Measurements from ENCODE around the gene SYPL1.

SYPL1 gene

DNA sequence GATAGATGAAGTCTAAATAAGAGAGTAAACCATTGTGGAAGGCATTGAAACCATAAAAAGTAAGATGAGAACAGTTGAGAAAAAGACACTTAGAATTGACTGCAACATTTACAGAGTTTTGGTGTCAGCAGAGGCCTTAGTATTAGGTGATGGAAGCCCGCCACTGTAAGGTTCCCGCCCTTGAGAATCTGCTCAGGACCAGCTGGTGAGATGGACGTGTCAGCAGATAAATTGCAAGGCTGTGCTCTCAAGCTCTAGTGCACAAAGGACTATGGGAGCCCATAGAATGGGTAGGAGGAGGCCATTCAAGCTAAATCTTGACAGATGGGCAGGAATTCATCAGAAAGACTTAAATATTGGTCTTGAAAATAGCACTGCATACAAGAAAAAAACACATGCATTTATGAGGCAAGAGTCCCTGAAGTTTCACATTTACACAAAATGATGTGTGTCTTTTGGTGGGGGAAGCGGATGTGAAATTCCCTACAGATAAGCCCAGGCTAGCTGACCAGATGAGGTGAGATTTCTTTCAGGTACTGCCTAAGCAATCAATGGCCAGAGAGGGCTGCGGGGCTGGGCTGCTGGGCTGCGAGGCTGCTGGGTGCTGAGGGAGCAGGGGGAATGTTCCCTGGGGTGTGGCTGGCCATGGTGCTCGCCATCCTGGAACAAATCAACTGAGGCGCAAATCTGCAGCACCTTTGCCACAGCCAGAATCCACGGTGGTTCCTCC is 42.5 kb downstream of the SYPL1 start:
- H3K4me2 ChIP-seq = peak overlapping the region in 10 of 11 experiments; percentile 81 to 96 (median 86); a peak in 19 of 22 replicates
- peaks cover 45 to 79% (median 77%) of the 10 kb centered on the region in 10 experiments for H3K4me1 ChIP-seq
- peak overlapping the region in 6 of 11 experiments; percentile 83 to 92 (median 86); a peak in 10 of 22 replicates for H3K27ac ChIP-seq

DNA sequence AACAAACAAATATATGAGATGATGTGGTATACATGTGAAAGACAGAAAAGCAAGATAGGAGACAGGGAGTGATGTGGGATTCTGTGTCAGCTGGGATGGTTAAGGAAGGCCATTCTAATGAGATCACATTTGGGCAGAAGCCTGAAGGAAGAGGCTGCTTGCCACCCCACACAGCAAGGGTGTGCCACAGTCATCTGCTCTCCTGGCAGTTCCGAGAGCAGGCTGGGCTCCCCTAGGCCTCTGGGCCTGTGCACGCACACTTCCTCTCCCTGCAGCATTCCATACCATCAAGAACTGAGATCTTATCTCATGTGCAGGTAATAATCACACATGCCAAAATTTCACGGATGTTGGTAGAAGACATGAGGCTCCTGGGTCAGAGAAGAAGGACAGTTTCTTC is 43.1 kb downstream of the SYPL1 start:
- H3K36me3 ChIP-seq = no peaks in the 10 kb centered on the region
- H4K20me1 ChIP-seq = no peaks in the 10 kb centered on the region
- no peak overlapping the region for H3K27ac ChIP-seq
- peaks cover 41 to 79% (median 77%) of the 10 kb centered on the region in 10 experiments for H3K4me1 ChIP-seq
- no peak for TF ChIP-seq Cebpa-rat (IDR thresholded peaks at IDR 0.05)
- H3K4me3 ChIP-seq = no peak overlapping the region
- H3K4me2 ChIP-seq = peak overlapping the region in 8 of 11 experiments; percentile 82 to 96 (median 86); a peak in 15 of 22 replicates
- H3K9me3 ChIP-seq (replicated peaks in 1 of 11) = no peaks in the 10 kb centered on the region
- no peak overlapping the region for H3K9ac ChIP-seq
- no peaks in the 10 kb centered on the region for H3K27me3 ChIP-seq

More for the DNA sequence above, 42.5 kb downstream of the SYPL1 start:
- Histone ChIP-seq H3K9ac (no peak overlapping the region), H4K20me1 (no peaks in the 10 kb centered on the region), H3K9me3 (replicated peaks in 1 of 11) (no peaks in the 10 kb centered on the region), H3K36me3 (no peaks in the 10 kb centered on the region), H3K4me3 (no peak overlapping the region), H3K27me3 (no peaks in the 10 kb centered on the region)
- no peak for TF ChIP-seq Cebpa-rat (IDR thresholded peaks at IDR 0.05)

DNA sequence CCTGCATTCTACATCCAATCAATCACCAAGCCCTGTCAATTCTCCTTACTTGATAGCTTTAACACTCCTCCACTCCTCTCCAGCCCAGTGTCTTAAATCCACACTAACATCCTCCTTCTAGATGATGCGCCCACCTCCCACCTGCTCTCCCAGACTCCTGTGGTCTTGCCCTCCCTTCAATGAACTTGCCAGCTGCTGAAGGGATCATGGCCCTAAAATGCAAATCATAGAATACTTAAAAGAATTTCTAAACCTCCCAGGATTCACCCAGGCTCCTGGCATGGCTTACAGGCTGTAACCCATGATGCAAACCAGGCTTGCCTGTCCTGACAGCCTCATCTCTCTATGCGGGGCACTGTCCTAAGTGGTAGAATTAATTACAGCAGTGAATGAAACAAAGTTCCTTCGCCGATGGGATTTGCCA is 43.6 kb downstream of the SYPL1 start:
- no peaks in the 10 kb centered on the region for H3K27me3 ChIP-seq
- H3K27ac ChIP-seq = no peak overlapping the region
- H3K4me2 ChIP-seq = peak overlapping the region in 8 of 11 experiments; percentile 82 to 96 (median 86); a peak in 15 of 22 replicates
- H3K9me3 ChIP-seq (replicated peaks in 1 of 11) = no peaks in the 10 kb centered on the region
- H4K20me1 ChIP-seq = no peaks in the 10 kb centered on the region
- no peak overlapping the region for H3K4me3 ChIP-seq
- no peak for TF ChIP-seq Cebpa-rat (IDR thresholded peaks at IDR 0.05)
- H3K9ac ChIP-seq = no peak overlapping the region
- H3K36me3 ChIP-seq = no peaks in the 10 kb centered on the region
- peaks cover 40 to 79% (median 77%) of the 10 kb centered on the region in 10 experiments for H3K4me1 ChIP-seq

- no peaks in the 10 kb centered on the region for H3K36me3 ChIP-seq
- H4K20me1 ChIP-seq = no peaks in the 10 kb centered on the region
- no peaks in the 10 kb centered on the region for H3K27me3 ChIP-seq
- H3K4me1 ChIP-seq = peaks cover 40 to 79% (median 77%) of the 10 kb centered on the region in 10 experiments
- H3K4me3 ChIP-seq = no peak overlapping the region
- TF ChIP-seq Cebpa-rat (IDR thresholded peaks at IDR 0.05) = 0 out of 22 replicates have a peak, but pooled peaks of 1 of the 11 experiments have one; percentile 12
- no peaks in the 10 kb centered on the region for H3K9me3 ChIP-seq (replicated peaks in 1 of 11)
- H3K4me2 ChIP-seq = no peak overlapping the region
- H3K27ac ChIP-seq = no peak overlapping the region
- H3K9ac ChIP-seq = no peak overlapping the region
Observed at GRCh38 chr7:106067678-106068077, 44.4 kb downstream of the SYPL1 start.

DNA sequence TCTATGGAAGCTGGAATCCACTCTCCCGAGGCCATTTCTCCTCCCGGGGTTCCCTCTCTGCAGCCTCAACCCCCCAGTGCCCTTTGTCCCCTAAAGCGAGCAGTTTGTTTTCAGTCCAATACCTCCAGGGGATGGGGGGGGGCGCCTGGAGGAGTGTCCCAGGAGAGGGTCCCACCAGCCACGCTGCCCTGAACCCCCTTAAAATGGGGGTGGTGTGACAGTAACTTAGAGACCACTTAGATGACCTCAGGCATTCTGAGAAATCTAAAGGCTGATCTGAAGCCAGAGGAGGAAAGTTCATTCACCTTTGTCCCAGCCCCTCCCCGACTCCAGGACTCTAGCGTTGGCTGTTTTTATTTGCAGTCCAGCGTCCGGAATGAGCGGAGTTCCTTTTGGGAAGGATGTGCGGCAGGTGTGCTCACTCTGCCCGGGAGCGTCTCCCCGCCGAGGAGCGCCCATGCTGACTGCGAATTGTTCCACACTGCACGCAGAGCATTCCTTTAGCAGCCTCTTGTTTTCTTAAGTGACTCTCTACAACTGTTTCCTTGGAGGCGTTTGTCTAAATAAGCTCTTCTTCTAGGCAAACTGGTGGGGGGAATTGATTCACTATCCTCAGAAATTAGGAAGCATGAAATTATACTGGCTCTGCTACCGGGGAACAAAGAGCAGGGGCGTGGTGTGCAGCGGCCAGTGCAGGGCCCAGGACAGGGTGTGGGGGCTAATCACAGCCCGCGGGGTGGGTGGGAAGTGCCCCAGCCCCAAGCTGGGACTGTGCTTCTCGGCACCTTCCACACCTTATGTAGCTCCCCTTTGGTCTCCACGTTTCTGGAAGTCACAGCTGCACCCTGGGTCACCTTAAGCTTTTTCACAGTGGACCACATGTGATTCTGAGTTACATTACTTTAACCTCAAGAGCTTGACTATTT is 46.3 kb downstream of the SYPL1 start:
- no peaks in the 10 kb centered on the region for H4K20me1 ChIP-seq
- peaks cover 41 to 79% (median 77%) of the 10 kb centered on the region in 10 experiments for H3K4me1 ChIP-seq
- no peak overlapping the region for H3K27ac ChIP-seq
- TF ChIP-seq Cebpa-rat (IDR thresholded peaks at IDR 0.05) = no peak
- H3K27me3 ChIP-seq = no peaks in the 10 kb centered on the region
- no peak overlapping the region; a peak in 1 of 22 replicates for H3K9ac ChIP-seq
- H3K4me2 ChIP-seq = peak overlapping the region; percentile 11 to 91 (median 57); a peak in 15 of 22 replicates
- no peaks in the 10 kb centered on the region for H3K36me3 ChIP-seq
- H3K4me3 ChIP-seq = no peak overlapping the region
- peaks cover 0 to 3% (median 2%) of the 10 kb centered on the region in 11 experiments; a peak in 14 of 22 replicates for H3K9me3 ChIP-seq (replicated peaks in 1 of 11)

DNA sequence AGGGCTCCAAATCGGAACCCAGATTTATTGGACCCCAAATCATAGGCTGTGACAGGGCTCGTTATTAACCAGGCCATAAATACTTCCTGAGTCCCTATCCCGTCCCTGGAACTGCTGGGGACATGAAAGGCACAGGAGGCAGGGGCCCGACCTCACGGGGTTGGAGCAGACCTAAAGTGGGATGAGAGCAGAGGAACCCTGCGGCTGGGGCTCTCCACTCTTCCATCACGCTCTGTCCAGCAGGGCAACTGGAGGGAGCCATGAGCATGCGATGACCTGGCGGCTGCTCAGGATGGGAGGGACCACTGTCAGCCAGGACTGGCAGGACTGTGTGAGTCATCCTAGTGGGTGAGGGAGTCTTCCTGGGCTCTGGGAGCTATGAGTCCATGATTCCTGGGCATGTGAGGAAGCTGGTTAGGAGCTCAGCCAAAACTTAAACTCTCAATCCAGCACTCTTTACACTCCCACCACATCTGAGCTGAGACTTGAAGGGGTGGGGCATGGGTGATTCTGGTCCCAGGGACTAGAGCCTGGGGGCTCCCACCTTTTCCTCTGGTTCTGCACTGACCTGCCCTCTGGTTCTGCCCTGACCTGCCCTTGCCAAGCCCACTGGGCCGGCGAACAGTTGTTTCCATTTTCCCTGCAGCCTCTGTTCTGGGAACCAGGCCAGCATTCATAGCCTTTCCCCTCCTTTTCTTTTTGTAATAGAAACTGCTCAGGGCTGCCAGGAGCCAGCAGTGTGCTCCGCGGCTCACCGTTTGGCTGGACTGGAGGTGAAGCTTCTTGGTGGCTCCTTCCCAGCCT is 47.1 kb downstream of the SYPL1 start:
- Histone ChIP-seq H3K27ac (0 out of 22 replicates have a peak overlapping the region, but pooled peaks of 1 of the 11 experiments have one; percentile 21), H3K4me3 (no peak overlapping the region), H3K9ac (no peak overlapping the region; a peak in 1 of 22 replicates)

DNA sequence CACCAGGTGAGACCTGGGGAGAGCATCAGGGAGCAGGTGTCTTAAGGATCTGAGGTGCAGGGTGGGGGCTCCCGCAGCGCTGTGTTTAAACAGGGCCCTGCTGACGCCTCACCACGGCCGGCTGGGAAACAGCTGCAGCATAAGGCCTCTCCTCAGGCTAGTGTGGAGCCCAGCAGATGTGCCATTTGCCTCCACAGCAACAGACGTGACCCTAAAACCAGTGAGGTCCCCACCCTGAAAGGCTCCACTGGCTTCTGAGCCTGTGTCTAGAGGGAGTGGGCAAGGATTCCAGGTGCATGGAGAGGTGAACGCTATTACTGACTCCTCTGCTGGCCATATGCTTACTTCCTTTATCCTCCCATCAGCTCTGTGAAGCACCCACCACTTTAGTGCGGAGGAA is 47.8 kb downstream of the SYPL1 start:
- Histone ChIP-seq H4K20me1 (no peaks in the 10 kb centered on the region), H3K4me2 (peak overlapping the region in 10 of 11 experiments; percentile 22 to 91 (median 62); a peak in 19 of 22 replicates), H3K9ac (no peak overlapping the region), H3K36me3 (no peaks in the 10 kb centered on the region), H3K9me3 (replicated peaks in 1 of 11) (peaks cover 4 to 15% (median 9%) of the 10 kb centered on the region in 11 experiments; a peak in 15 of 22 replicates), H3K4me3 (no peak overlapping the region), H3K27ac (no peak overlapping the region), H3K27me3 (no peaks in the 10 kb centered on the region), H3K4me1 (peaks cover 47 to 79% (median 77%) of the 10 kb centered on the region in 10 experiments)
- TF ChIP-seq Cebpa-rat (IDR thresholded peaks at IDR 0.05) = no peak

More for the DNA sequence above, 47.1 kb downstream of the SYPL1 start:
- peaks cover 4 to 12% (median 9%) of the 10 kb centered on the region in 11 experiments; a peak in 15 of 22 replicates for H3K9me3 ChIP-seq (replicated peaks in 1 of 11)
- H3K4me2 ChIP-seq = peak overlapping the region; percentile 19 to 91 (median 57)
- TF ChIP-seq Cebpa-rat (IDR thresholded peaks at IDR 0.05) = no peak
- H3K27me3 ChIP-seq = no peaks in the 10 kb centered on the region
- H3K4me1 ChIP-seq = peaks cover 41 to 79% (median 77%) of the 10 kb centered on the region in 10 experiments
- no peaks in the 10 kb centered on the region for H4K20me1 ChIP-seq
- no peaks in the 10 kb centered on the region for H3K36me3 ChIP-seq

GRCh38 chr7:106063692-106064091 is 48.4 kb downstream of the SYPL1 start:
- H3K9me3 ChIP-seq (replicated peaks in 1 of 11) = peaks cover 4 to 15% (median 9%) of the 10 kb centered on the region in 11 experiments; a peak in 15 of 22 replicates
- peak overlapping the region; percentile 22 to 91 (median 67) for H3K4me2 ChIP-seq
- no peak overlapping the region for H3K4me3 ChIP-seq
- peak overlapping the region in 1 of 11 experiments; percentile 1; a peak in 1 of 22 replicates for H3K27ac ChIP-seq
- H3K4me1 ChIP-seq = peaks cover 53 to 79% (median 77%) of the 10 kb centered on the region in 10 experiments
- no peak for TF ChIP-seq Cebpa-rat (IDR thresholded peaks at IDR 0.05)
- H3K9ac ChIP-seq = no peak overlapping the region
- no peaks in the 10 kb centered on the region for H3K27me3 ChIP-seq
- no peaks in the 10 kb centered on the region for H4K20me1 ChIP-seq
- H3K36me3 ChIP-seq = no peaks in the 10 kb centered on the region
